GM12878 (cell line): ENCODE measurements around the gene RBMS3. TPM values are rescaled to one million over a fixed set of nuclear protein-coding genes. Genes with fewer than 3 reads are reported as not detected.

Experiments
- ATAC-seq: fragments of 200-7000 bp; cut with Tn5 transposase; 3 replicates; pipeline ENCODE4 v1.9.1; 2020; ENCODE audit warnings: mild to moderate bottlenecking, moderate library complexity
- BruUV-seq: library from RNA; stranded (reverse); fragments of 400-500 nt; replicated peaks from 2 replicates; lab custom pipeline; 2021; lab: Mats Ljungman, UMichigan
- CTCF ChIA-PET: fragments of 300-600 bp; sonication (Branson Sonifier 250); formaldehyde crosslinking; extraction: SDS; loops from one replicate; lab custom pipeline; 2021; ENCODE audit warnings: inconsistent platforms; lab: Yijun Ruan, JAX
- POLR2A ChIA-PET: fragments of 350-600 bp; formaldehyde crosslinking; extraction: SDS; loops from one replicate; lab custom pipeline; 2021; ENCODE audit warnings: inconsistent platforms; lab: Charles Lee
- RAD21 ChIA-PET: fragments of 300-600 bp; sonication (Branson Sonifier 250); formaldehyde crosslinking; loops from one replicate; lab custom pipeline; 2023; ENCODE audit warnings: antibody characterized with exemption; ENCODE audit not compliant: unreplicated experiment; lab: Charles Lee
- SMC1A ChIA-PET: fragments of 300-600 bp; sonication (Branson Sonifier 250); formaldehyde crosslinking; loops from one replicate; lab custom pipeline; 2023; ENCODE audit not compliant: unreplicated experiment, uncharacterized antibody; lab: Charles Lee
- DNase-seq: peaks from one replicate; pipeline ENCODE4 v3.0.0-alpha.2; 2011; ENCODE audit warnings: low read depth, low spot score
- FAIRE-seq: peaks from 3 replicates; lab custom pipeline; 2011; peaks lifted over from hg19 to GRCh38; lab: Jason Lieb, UNC
- H2AFZ ChIP-seq: 2 replicates; pipeline ENCODE4 v1.6.0; 2011; ENCODE audit warnings: low read depth, low read length, control low read depth; ENCODE audit not compliant: control insufficient read depth
- H3K27ac ChIP-seq: 2 replicates; pipeline ENCODE4 v1.5.1; 2011; ENCODE audit warnings: control low read depth; ENCODE audit not compliant: control insufficient read depth, insufficient read depth
- H3K27me3 ChIP-seq, 2 experiments: replicated peaks in 1 of 2; 2 replicates each; pipeline versions ENCODE4 v1.6.0 to v1.6.1; 2011; ENCODE audit warnings: low read length in 1 of 2; ENCODE audit not compliant: control insufficient read depth in 2 of 2, insufficient read depth in 2 of 2
- H3K36me3 ChIP-seq, 2 experiments: 2 replicates each; pipeline ENCODE4 v1.5.1; 2011; ENCODE audit warnings: low read length in 1 of 2; ENCODE audit not compliant: control insufficient read depth in 2 of 2, insufficient read depth in 2 of 2
- H3K4me1 ChIP-seq: 2 replicates; pipeline ENCODE4 v1.6.1; 2011; ENCODE audit warnings: mild to moderate bottlenecking, low read length, moderate library complexity, mixed read lengths; ENCODE audit not compliant: control insufficient read depth, insufficient read depth
- H3K4me2 ChIP-seq: 2 replicates; pipeline ENCODE4 v1.6.0; 2011; ENCODE audit warnings: control low read depth; ENCODE audit not compliant: control insufficient read depth, insufficient read depth
- H3K4me3 ChIP-seq: fragments of 200-600 bp; sonication (generic); 2 replicates; pipeline ENCODE4 v1.5.1; 2016
- H3K79me2 ChIP-seq: 2 replicates; pipeline ENCODE4 v1.6.0; 2011; ENCODE audit warnings: low read length; ENCODE audit not compliant: control insufficient read depth, insufficient read depth
- H3K9ac ChIP-seq: 2 replicates; pipeline ENCODE4 v1.8.0; 2011; ENCODE audit warnings: low read length, control low read depth, mixed read lengths; ENCODE audit not compliant: control insufficient read depth, insufficient read depth
- H3K9me3 ChIP-seq: replicated peaks from 3 replicates; pipeline ENCODE4 v1.5.1; 2011; ENCODE audit warnings: mild to moderate bottlenecking, low read length; ENCODE audit not compliant: control insufficient read depth, insufficient read depth
- H4K20me1 ChIP-seq: 2 replicates; pipeline ENCODE4 v1.6.0; 2011; ENCODE audit not compliant: control insufficient read depth, insufficient read depth
- ASH2L ChIP-seq: fragments of 300-600, 200-600 bp; sonication (generic); IDR thresholded peaks from 2 replicates; pipeline ENCODE4 v1.6.1; 2017; ENCODE audit warnings: low read depth, mild to moderate bottlenecking, borderline replicate concordance
- ESRRA ChIP-seq: IDR thresholded peaks from 2 replicates; pipeline ENCODE4 v1.6.1; 2012; ENCODE audit warnings: mild to moderate bottlenecking, low read length, improper control_type of control experiment
- FOXK2 ChIP-seq: fragments of 450-650 bp; IDR thresholded peaks from 2 replicates; pipeline ENCODE4 v1.6.1; 2017; ENCODE audit warnings: mild to moderate bottlenecking, moderate library complexity
- GABPA ChIP-seq: IDR thresholded peaks from 2 replicates; pipeline ENCODE4 v1.6.1; 2014; ENCODE audit warnings: antibody characterized with exemption, low read depth, mild to moderate bottlenecking, inconsistent platforms
- POLR2AphosphoS2 ChIP-seq: IDR thresholded peaks from 2 replicates; pipeline ENCODE4 v1.6.1; 2011; ENCODE audit warnings: low read depth, mild to moderate bottlenecking, low read length, improper control_type of control experiment, moderate library complexity
- ZNF384 ChIP-seq: IDR thresholded peaks from 2 replicates; pipeline ENCODE4 v1.6.1; 2012; ENCODE audit warnings: low read depth, mild to moderate bottlenecking, low read length, improper control_type of control experiment, borderline replicate concordance
- WGBS: methylation state at CpG from one replicate; pipeline ENCODE4 v1.1.6; 2016; ENCODE audit warnings: low lambda C conversion rate; ENCODE audit not compliant: insufficient replicate concordance, insufficient coverage; ENCODE audit errors: missing lambda C conversion rate; 5-methylcytosine and 5-hydroxymethylcytosine counted together
- in situ Hi-C: fragments of 300-500 bp; cut with MboI; formaldehyde crosslinking; loops from 9 replicates; pipeline ENCODE4 v1.14.3; 2018; ENCODE audit warnings: mixed read lengths
- intact Hi-C: fragments of 100-400 bp; cut with micrococcal nuclease; formaldehyde crosslinking; loops from one replicate; pipeline ENCODE4 v1.14.2; 2022; ENCODE audit not compliant: unreplicated experiment
- polyA plus RNA-seq, 11 experiments: library from polyadenylated mRNA; depleted of rRNA in 4 of 11; unstranded in 6 of 11; stranded (reverse) in 5 of 11; fragments of >200 nt; fragmentation: Nextera tagmentation in 4 of 11; fragmentation: Illumina TruSeq in 1 of 11; extraction: Ambion mirVana in 4 of 11; extraction: Trizol in 1 of 11; gene quantifications; 1 replicate in 1 of 11; 2 replicates in 10 of 11; pipeline versions ENCODE4 v1.2.1 to v1.2.3, GENCODE V29; 2011 to 2016; ENCODE audit warnings: inconsistent platforms in 2 of 11, missing spikeins in 2 of 11, low read depth in 1 of 11
- total RNA-seq, 4 experiments: library from RNA; depleted of rRNA in 3 of 4; stranded (reverse); fragments of >200 nt in 3 of 4; fragmentation: Illumina TruSeq in 1 of 4; extraction: Trizol in 1 of 4; gene quantifications; 2 replicates each; pipeline versions ENCODE4 v1.2.1 to v1.2.3, GENCODE V29; 2013 to 2021
- TF ChIP-seq, protein P1 (sequence below): fragments of 450-650 bp; IDR thresholded peaks from 2 replicates; pipeline ENCODE4 v1.6.1; 2014; ENCODE audit warnings: mild to moderate bottlenecking
- TF ChIP-seq, protein P2 (sequence below): fragments of 450-650 bp; formaldehyde crosslinking; IDR thresholded peaks from 2 replicates; pipeline ENCODE4 v1.4.0; 2020; ENCODE audit warnings: mild to moderate bottlenecking, moderate library complexity
- TF ChIP-seq, protein P3 (sequence below): fragments of 450-650 bp; formaldehyde crosslinking; IDR thresholded peaks from 2 replicates; pipeline ENCODE4 v1.5.0; 2022; ENCODE audit warnings: mild to moderate bottlenecking, missing genetic modification characterization
- TF ChIP-seq, protein P4 (sequence below): IDR thresholded peaks from 2 replicates; pipeline ENCODE4 v1.6.1; 2011; ENCODE audit warnings: borderline replicate concordance, low read depth, mild to moderate bottlenecking, moderate library complexity, low read length; ENCODE audit not compliant: insufficient read depth, poor library complexity, severe bottlenecking

Gene RBMS3
- total and polyA plus RNA-seq, 10 of the 15 experiments (the other 5 are each of a cell fraction or from before 2014, with no cell fraction given) = 0.79 to 4.7 (median 3.1) TPM

DNA sequence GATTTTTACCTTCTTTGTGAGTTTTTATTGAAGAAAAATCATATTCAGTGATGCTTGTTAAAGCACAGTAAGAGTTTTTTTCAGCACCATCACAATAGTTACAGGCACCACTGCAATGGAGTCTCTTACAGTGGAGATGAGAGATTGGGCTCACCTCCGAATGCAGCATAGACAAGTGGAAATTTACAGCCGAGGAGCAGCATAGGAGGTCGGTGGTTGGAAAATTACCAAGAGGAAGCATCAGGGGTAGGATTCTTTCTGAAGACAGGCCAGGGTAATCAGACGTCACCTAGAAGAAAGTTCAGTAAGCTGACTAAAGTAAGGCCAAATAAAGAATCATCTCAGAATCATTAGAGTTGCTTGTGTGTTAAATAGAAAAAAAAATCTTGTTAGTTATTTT is 491.6 kb downstream of the RBMS3 start (continued):
- TF ChIP-seq, protein P1, sequence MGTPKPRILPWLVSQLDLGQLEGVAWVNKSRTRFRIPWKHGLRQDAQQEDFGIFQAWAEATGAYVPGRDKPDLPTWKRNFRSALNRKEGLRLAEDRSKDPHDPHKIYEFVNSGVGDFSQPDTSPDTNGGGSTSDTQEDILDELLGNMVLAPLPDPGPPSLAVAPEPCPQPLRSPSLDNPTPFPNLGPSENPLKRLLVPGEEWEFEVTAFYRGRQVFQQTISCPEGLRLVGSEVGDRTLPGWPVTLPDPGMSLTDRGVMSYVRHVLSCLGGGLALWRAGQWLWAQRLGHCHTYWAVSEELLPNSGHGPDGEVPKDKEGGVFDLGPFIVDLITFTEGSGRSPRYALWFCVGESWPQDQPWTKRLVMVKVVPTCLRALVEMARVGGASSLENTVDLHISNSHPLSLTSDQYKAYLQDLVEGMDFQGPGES = no peak
- TF ChIP-seq POLR2AphosphoS2 = no peak
- TF ChIP-seq ESRRA = no peak
- TF ChIP-seq, protein P2, sequence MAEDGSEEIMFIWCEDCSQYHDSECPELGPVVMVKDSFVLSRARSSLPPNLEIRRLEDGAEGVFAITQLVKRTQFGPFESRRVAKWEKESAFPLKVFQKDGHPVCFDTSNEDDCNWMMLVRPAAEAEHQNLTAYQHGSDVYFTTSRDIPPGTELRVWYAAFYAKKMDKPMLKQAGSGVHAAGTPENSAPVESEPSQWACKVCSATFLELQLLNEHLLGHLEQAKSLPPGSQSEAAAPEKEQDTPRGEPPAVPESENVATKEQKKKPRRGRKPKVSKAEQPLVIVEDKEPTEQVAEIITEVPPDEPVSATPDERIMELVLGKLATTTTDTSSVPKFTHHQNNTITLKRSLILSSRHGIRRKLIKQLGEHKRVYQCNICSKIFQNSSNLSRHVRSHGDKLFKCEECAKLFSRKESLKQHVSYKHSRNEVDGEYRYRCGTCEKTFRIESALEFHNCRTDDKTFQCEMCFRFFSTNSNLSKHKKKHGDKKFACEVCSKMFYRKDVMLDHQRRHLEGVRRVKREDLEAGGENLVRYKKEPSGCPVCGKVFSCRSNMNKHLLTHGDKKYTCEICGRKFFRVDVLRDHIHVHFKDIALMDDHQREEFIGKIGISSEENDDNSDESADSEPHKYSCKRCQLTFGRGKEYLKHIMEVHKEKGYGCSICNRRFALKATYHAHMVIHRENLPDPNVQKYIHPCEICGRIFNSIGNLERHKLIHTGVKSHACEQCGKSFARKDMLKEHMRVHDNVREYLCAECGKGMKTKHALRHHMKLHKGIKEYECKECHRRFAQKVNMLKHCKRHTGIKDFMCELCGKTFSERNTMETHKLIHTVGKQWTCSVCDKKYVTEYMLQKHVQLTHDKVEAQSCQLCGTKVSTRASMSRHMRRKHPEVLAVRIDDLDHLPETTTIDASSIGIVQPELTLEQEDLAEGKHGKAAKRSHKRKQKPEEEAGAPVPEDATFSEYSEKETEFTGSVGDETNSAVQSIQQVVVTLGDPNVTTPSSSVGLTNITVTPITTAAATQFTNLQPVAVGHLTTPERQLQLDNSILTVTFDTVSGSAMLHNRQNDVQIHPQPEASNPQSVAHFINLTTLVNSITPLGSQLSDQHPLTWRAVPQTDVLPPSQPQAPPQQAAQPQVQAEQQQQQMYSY (CRISPR knock-in tag) = no peak
- no peak for TF ChIP-seq ASH2L
- TF ChIP-seq, all 136 proteins: peak for 0

DNA sequence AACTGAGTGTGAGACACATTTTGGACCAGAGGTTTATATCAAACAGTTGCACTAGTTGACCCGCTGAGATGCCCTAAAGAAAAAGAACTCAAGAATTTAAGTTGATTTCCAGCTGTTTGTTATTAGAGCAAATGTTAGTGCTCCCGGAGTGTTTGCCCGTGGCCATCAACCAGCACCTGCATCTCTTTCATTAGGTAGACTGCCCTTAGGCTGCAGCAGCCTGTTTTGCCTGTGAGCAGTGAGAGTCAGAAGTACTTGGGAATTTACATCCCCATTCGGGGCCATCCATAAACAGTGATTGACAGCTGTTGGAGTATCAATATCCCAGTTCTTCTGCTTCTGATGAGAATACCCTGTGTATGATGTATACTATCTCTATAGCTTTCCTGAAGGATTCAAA is 492.6 kb downstream of the RBMS3 start:
- Histone ChIP-seq H3K27me3 (no peaks in the 10 kb centered on the region), H3K9ac (no peak overlapping the region), H3K4me2 (no peak overlapping the region), H3K4me3 (no peak overlapping the region), H2AFZ (no peak overlapping the region), H3K27ac (no peak overlapping the region), H3K4me1 (no peaks in the 10 kb centered on the region), H4K20me1 (no peaks in the 10 kb centered on the region), H3K36me3 (no peaks in the 10 kb centered on the region), H3K9me3 (no peaks in the 10 kb centered on the region), H3K79me2 (no peaks in the 10 kb centered on the region)
- in situ Hi-C loops (no loop called here), intact Hi-C loops (no loop called here)
- CTCF ChIA-PET = interaction anchor here (1.0 kb wide), 1 partner anchor 857 kb away, joined by 3 read pairs; no protein-coding TSS in a partner anchor
- SMC1A ChIA-PET = interaction anchor here (0.6 to 1.2 kb wide), 3 partner anchors 14 to 54 kb away, joined by 3 to 5 read pairs (median 3); no protein-coding TSS in a partner anchor
- RAD21 ChIA-PET = no interaction called here
- no TSS peak for BruUV-seq
- ATAC-seq (no peak), DNase-seq (no peak), FAIRE-seq (no peak)
- WGBS = 13% methylated on average over 4 of the region's 4 CpGs
- POLR2A ChIA-PET = interaction anchor here (0.5 kb wide), 1 partner anchor 1468 kb away, joined by 5 read pairs; no protein-coding TSS in a partner anchor
- TF ChIP-seq ZNF384 (no peak), FOXK2 (no peak), GABPA (no peak)
- TF ChIP-seq, protein P3, sequence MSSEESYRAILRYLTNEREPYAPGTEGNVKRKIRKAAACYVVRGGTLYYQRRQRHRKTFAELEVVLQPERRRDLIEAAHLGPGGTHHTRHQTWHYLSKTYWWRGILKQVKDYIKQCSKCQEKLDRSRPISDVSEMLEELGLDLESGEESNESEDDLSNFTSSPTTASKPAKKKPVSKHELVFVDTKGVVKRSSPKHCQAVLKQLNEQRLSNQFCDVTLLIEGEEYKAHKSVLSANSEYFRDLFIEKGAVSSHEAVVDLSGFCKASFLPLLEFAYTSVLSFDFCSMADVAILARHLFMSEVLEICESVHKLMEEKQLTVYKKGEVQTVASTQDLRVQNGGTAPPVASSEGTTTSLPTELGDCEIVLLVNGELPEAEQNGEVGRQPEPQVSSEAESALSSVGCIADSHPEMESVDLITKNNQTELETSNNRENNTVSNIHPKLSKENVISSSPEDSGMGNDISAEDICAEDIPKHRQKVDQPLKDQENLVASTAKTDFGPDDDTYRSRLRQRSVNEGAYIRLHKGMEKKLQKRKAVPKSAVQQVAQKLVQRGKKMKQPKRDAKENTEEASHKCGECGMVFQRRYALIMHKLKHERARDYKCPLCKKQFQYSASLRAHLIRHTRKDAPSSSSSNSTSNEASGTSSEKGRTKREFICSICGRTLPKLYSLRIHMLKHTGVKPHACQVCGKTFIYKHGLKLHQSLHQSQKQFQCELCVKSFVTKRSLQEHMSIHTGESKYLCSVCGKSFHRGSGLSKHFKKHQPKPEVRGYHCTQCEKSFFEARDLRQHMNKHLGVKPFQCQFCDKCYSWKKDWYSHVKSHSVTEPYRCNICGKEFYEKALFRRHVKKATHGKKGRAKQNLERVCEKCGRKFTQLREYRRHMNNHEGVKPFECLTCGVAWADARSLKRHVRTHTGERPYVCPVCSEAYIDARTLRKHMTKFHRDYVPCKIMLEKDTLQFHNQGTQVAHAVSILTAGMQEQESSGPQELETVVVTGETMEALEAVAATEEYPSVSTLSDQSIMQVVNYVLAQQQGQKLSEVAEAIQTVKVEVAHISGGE (CRISPR knock-in tag) = no peak
- TF ChIP-seq, protein P1 = no peak
- TF ChIP-seq, protein P4, sequence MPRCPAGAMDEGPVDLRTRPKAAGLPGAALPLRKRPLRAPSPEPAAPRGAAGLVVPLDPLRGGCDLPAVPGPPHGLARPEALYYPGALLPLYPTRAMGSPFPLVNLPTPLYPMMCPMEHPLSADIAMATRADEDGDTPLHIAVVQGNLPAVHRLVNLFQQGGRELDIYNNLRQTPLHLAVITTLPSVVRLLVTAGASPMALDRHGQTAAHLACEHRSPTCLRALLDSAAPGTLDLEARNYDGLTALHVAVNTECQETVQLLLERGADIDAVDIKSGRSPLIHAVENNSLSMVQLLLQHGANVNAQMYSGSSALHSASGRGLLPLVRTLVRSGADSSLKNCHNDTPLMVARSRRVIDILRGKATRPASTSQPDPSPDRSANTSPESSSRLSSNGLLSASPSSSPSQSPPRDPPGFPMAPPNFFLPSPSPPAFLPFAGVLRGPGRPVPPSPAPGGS = no peak
